Endothelial cell of umbilical vein (primary cell): ENCODE results near the gene HDAC4.

ENCODE experiments used
- POLR2A ChIP-seq: IDR thresholded peaks from 2 replicates; pipeline ENCODE4 v1.6.1; 2012; ENCODE audit warnings: low read depth, mild to moderate bottlenecking, control low read depth, low read length
- POLR2AphosphoS5 ChIP-seq: IDR thresholded peaks from 2 replicates; pipeline ENCODE4 v1.6.1; 2012; ENCODE audit warnings: low read depth, mild to moderate bottlenecking, control low read depth, low read length, moderate library complexity; ENCODE audit not compliant: insufficient read depth
- TF ChIP-seq, protein P1 (sequence below), 2 donors: IDR thresholded peaks; 1 replicate in 1 of 2; 2 replicates in 1 of 2; pipeline ENCODE4 v1.5.1; 2011; ENCODE audit warnings: low read length in 2 of 2, mild to moderate bottlenecking in 2 of 2, moderate library complexity in 2 of 2, control low read depth in 1 of 2, inconsistent platforms in 1 of 2, low read depth in 1 of 2; ENCODE audit not compliant: insufficient read depth in 1 of 2; ENCODE audit errors: extremely low read depth in 1 of 2

DNA sequence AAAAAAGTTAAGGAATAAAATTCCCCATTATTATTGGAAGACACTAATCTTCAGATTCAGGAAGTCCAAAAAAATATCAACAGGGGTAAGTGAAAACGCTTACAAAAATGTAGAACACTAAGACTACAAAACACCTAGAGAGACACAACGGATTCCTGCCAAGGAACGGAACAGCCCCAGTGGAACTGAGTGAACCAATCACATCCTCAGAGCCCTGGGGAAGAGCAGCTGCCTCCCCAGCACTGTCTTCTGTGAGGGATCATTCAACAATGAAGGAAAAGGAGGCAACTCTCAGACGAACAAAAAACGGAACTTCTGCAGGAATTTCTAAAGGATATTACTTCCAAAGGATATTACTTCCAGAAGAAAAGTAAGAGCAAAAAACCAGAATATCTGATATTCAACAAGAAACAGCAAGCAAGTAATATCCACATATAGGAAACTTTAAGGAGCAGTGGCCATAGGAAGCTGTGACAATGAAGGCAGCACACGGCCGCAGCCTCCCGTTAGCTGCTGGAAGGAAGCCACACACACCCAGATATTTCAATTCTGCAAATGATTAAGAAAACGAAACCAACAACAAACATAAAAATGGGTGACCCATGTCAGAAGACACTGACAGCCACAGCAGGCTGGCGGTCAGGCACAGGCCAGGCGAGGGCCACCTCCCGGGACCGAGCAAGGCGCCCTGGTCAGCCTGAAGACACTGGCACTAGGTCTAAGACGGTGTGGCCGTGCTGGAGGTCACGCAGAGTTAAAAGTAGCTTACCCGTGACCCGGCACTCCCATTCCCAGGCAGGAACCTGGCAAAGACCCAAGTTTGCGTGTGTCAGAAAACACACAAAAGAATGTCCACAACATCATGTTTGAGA is 81.8 kb downstream of the HDAC4 start:
- TF ChIP-seq, protein P1, sequence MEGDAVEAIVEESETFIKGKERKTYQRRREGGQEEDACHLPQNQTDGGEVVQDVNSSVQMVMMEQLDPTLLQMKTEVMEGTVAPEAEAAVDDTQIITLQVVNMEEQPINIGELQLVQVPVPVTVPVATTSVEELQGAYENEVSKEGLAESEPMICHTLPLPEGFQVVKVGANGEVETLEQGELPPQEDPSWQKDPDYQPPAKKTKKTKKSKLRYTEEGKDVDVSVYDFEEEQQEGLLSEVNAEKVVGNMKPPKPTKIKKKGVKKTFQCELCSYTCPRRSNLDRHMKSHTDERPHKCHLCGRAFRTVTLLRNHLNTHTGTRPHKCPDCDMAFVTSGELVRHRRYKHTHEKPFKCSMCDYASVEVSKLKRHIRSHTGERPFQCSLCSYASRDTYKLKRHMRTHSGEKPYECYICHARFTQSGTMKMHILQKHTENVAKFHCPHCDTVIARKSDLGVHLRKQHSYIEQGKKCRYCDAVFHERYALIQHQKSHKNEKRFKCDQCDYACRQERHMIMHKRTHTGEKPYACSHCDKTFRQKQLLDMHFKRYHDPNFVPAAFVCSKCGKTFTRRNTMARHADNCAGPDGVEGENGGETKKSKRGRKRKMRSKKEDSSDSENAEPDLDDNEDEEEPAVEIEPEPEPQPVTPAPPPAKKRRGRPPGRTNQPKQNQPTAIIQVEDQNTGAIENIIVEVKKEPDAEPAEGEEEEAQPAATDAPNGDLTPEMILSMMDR (IDR thresholded peaks at IDR 0.05; ENCODE audit: extremely low read depth in 1 of 2, insufficient read depth in 1 of 2, low read depth in 1 of 2, low read length in 2 of 2): no peak
- TF ChIP-seq POLR2A (no peak), POLR2AphosphoS5 (no peak)
